HG03457 (cell line): ENCODE results near the gene GLO1.
"Not testable (repeated sequence)": the region's sequence is repeated elsewhere in the genome, so short reads cannot be mapped to it uniquely, and the experiment has no call there.

Experiments
- ATAC-seq: cut with Tn5 transposase; IDR thresholded peaks from one replicate; pipeline ENCODE4 v1.9.1; 2021; ENCODE audit warnings: moderate number of reproducible peaks; ENCODE audit not compliant: unreplicated experiment

Gene GLO1

GRCh38 chr6:38708496-38708895, 5.6 kb upstream of the GLO1 start:
- no peak for ATAC-seq

- ATAC-seq: no peak
Observed at GRCh38 chr6:38705924-38706323, 3.0 kb upstream of the GLO1 start.

GRCh38 chr6:38703949-38704590, 1.1 kb upstream of the GLO1 start:
- ATAC-seq: no peak

GRCh38 chr6:38701551-38701950, 1.4 kb downstream of the GLO1 start:
- ATAC-seq: no peak

- not testable (repeated sequence) for ATAC-seq
Observed at GRCh38 chr6:38699702-38700101, 3.2 kb downstream of the GLO1 start.

- ATAC-seq: no peak
Observed at GRCh38 chr6:38697846-38698245, 5.1 kb downstream of the GLO1 start.

- no peak for ATAC-seq
Observed at GRCh38 chr6:38696345-38696744, 6.6 kb downstream of the GLO1 start.

- no peak for ATAC-seq
Observed at GRCh38 chr6:38695933-38696332, 7.0 kb downstream of the GLO1 start.

GRCh38 chr6:38695227-38695900, 7.6 kb downstream of the GLO1 start:
- ATAC-seq: no peak

- ATAC-seq: no peak
Observed at GRCh38 chr6:38688579-38689087, 14.3 kb downstream of the GLO1 start.

GRCh38 chr6:38687549-38687948, 15.4 kb downstream of the GLO1 start:
- no peak for ATAC-seq

- ATAC-seq: no peak
Observed at GRCh38 chr6:38687043-38687353, 15.9 kb downstream of the GLO1 start.

- ATAC-seq: no peak
Observed at GRCh38 chr6:38686270-38687042, 16.5 kb downstream of the GLO1 start.

- no peak for ATAC-seq
Observed at GRCh38 chr6:38684904-38685303, 18.0 kb downstream of the GLO1 start.

- no peak for ATAC-seq
Observed at GRCh38 chr6:38684237-38684636, 18.7 kb downstream of the GLO1 start.

- no peak for ATAC-seq
Observed at GRCh38 chr6:38681850-38682249, 21.1 kb downstream of the GLO1 start.

- no peak for ATAC-seq
Observed at GRCh38 chr6:38679668-38680067, 23.3 kb downstream of the GLO1 start.

GRCh38 chr6:38678178-38678760, 24.7 kb downstream of the GLO1 start:
- no peak for ATAC-seq

- no peak for ATAC-seq
Observed at GRCh38 chr6:38676974-38677544, 25.9 kb downstream of the GLO1 start.

GRCh38 chr6:38676236-38676973, 26.5 kb downstream of the GLO1 start:
- ATAC-seq: no peak
